GM19455 (cell line): ENCODE data around the gene FAM163A.
"Not testable (repeated sequence)": the region's sequence is repeated elsewhere in the genome, so short reads cannot be mapped to it uniquely, and the experiment has no call there.

ENCODE experiments used
- ATAC-seq: cut with Tn5 transposase; IDR thresholded peaks from one replicate; pipeline ENCODE4 v1.9.1; 2021; ENCODE audit not compliant: unreplicated experiment

Gene FAM163A

GRCh38 chr1:179836686-179837445 is 93.8 kb downstream of the FAM163A start:
- ATAC-seq = not testable (repeated sequence)

- ATAC-seq = no peak
Observed at GRCh38 chr1:179840107-179840506, 97.0 kb downstream of the FAM163A start.

- ATAC-seq = no peak
Observed at GRCh38 chr1:179848233-179848632, 105.1 kb downstream of the FAM163A start.

GRCh38 chr1:179853102-179853501 is 110.0 kb downstream of the FAM163A start:
- no peak for ATAC-seq

GRCh38 chr1:179855831-179856230 is 112.7 kb downstream of the FAM163A start:
- not testable (repeated sequence) for ATAC-seq

- no peak for ATAC-seq
Observed at GRCh38 chr1:179856296-179856695, 113.2 kb downstream of the FAM163A start.

- ATAC-seq = no peak
Observed at GRCh38 chr1:179857009-179857408, 113.9 kb downstream of the FAM163A start.

- ATAC-seq = no peak
Observed at GRCh38 chr1:179860652-179861051, 117.6 kb downstream of the FAM163A start.

GRCh38 chr1:179865377-179865776 is 122.3 kb downstream of the FAM163A start:
- ATAC-seq = no peak
